Measurements from ENCODE around the gene ARL6IP1. TPM values are rescaled to one million over a fixed set of nuclear protein-coding genes. Genes with fewer than 3 reads are reported as not detected.
"Not testable (repeated sequence)": the region's sequence is repeated elsewhere in the genome, so short reads cannot be mapped to it uniquely, and the experiment has no call there.

ARL6IP1 gene
- total and polyA plus RNA-seq, 3 experiments from 2014 or later = 90.6 to 229 (median 92.8) TPM

DNA sequence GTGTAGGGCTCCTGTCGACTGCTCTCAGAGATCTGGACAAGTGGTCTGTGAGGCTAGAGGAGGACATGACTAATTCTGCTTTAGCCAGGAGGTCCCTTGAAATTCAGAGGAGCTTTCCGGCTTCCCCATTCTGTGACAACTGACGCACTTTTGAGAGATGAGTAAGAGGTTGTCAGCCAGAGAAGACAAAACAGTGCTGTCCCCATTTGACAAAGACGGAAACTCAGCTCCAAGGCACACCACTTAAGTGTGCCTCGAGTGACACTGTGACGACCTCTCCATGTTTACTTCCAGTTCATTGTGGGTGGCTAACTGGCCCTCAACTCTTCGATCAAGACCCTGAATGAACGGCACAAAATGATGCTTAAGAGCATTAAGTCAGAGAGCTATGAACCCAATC, 58.5 kb downstream of the ARL6IP1 start:
- H3K27ac ChIP-seq (ENCODE audit: low read depth, low read length); H3K9me3 ChIP-seq (ENCODE audit: low read length); CTCF ChIA-PET; H3K4me3 ChIP-seq (ENCODE audit: low read length); H3K9me3 Mint-ChIP-seq; H3K4me1 Mint-ChIP-seq; DNase-seq; H3K27ac Mint-ChIP-seq; H3K4me3 Mint-ChIP-seq; H3K4me1 ChIP-seq (ENCODE audit: insufficient read depth, low read length); H3K36me3 Mint-ChIP-seq; H3K36me3 ChIP-seq (ENCODE audit: insufficient read depth, low read length); H3K27me3 Mint-ChIP-seq; H3K27me3 ChIP-seq (ENCODE audit: insufficient read depth, low read length, poor library complexity, severe bottlenecking); POLR2A ChIA-PET: not testable (repeated sequence)

Other genes starting within 250 kb of the ARL6IP1 start
- gene NOMO2, start 239.5 kb downstream of the ARL6IP1 start, total RNA-seq = 10 to 100 TPM; 85.8 to 90.1 TPM
- gene NOMO2, start 239.5 kb downstream of the ARL6IP1 start, polyA plus RNA-seq = 67.5 TPM
- 1,000 to 10,000 TPM; 1,654 to 1,749 TPM for gene RPS15A, start 11.2 kb downstream of the ARL6IP1 start, total RNA-seq
- 3,131 TPM for gene RPS15A, start 11.2 kb downstream of the ARL6IP1 start, polyA plus RNA-seq
- 10 to 100 TPM; 90.9 to 98.2 TPM for gene SMG1, start 124.9 kb upstream of the ARL6IP1 start, total RNA-seq
- gene SMG1, start 124.9 kb upstream of the ARL6IP1 start, polyA plus RNA-seq = 17.8 TPM
- not detected for gene TMC7, start 182.4 kb upstream of the ARL6IP1 start, total RNA-seq
- not detected for gene TMC7, start 182.4 kb upstream of the ARL6IP1 start, polyA plus RNA-seq